ENCODE data around the gene UTP3.
"Not testable (repeated sequence)": the region's sequence is repeated elsewhere in the genome, so short reads cannot be mapped to it uniquely, and the experiment has no call there.

The UTP3 gene

GRCh38 chr4:70718811-70719604 lies 30.7 kb downstream of the UTP3 start:
- DNase-seq = no peak

- DNase-seq = no peak
Measured at GRCh38 chr4:70721747-70722146, 33.4 kb downstream of the UTP3 start, which contains the start of gene RUFY3. Gene RUFY3, plus strand, starts transcription at chr4:70721964. Its CDS starts 610 bp downstream, at chr4:70722574.

GRCh38 chr4:70722199-70722791 lies 34.0 kb downstream of the UTP3 start:
- DNase-seq = peak; percentile 20

DNA sequence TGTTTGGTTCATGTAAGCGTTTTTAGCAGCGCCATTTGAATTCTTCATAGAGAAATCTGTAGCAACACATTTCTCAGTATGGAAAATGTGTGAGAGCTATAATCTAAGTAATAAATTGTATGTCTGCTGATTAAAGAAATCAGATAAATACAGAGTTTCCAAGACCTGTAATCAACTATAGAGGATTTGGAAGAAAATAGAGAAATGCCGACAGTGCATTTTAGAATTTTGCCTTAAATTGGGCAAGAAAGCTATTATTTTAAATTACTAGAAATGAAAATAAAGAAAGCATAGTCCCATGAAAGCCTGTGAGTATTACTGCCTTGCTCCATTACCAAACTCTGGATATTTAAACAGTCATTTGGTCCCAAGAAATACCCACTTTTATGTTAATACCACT lies 36.1 kb downstream of the UTP3 start:
- DNase-seq = no peak

DNA sequence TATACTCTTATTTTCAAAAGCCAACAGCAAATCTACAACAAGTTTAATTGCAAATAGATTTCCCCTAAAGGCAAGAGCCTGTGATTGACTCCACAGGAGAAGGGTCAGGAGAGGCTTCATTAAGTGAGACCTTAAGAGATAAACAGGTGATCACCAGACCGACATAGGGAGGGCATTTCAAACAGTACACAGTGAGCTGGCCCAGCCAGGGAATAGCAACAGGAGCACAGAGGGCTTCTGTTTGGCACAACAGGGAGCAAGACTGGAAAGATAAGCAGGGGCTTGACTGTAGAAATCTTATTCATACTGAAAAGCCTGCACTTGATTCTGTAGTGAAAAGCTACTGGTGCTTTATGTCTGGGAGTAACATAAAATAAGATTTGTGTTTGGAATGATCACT lies 37.3 kb downstream of the UTP3 start:
- no peak for DNase-seq

DNA sequence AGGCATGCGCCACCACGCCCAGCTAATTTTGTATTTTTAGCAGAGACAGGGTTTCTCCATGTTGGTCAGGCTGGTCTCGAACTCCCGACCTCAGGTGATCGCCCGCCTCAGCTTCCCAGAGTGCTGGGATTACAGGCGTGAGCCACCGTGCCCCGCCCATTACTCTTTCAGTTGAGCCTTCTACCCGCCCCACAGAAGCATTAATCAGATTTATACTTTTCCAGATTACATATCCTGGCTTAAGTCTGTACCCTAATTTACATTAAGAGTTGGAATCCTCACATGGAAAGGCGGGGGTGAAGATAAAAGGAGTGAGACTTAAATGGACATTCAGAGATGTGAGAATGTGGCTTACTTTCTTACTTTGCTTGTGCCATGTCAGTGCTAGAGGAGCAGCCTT lies 38.2 kb downstream of the UTP3 start:
- not testable (repeated sequence) for DNase-seq

GRCh38 chr4:70728091-70728490 lies 39.8 kb downstream of the UTP3 start:
- no peak for DNase-seq

DNA sequence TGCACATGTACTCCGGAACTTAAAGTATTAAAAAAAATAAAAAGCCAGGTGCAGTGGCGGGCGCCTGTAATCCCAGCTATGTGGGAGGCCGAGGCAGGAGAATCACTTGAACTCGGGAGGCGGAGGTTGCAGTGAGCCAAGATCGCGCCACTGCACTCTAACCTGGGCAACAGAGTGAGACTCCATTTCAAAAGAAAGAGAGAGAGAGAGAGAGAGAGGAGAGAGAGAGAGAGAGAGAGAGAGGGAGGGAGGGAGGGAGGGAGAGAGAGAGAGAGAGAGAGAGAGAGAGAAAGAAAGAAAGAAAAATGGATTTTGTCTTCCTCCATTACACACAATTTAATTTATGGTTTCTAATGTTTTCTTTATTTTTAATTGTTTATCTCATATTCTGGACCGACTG lies 44.5 kb downstream of the UTP3 start:
- DNase-seq = not testable (repeated sequence)

GRCh38 chr4:70734168-70734954 lies 46.0 kb downstream of the UTP3 start:
- DNase-seq = no peak

GRCh38 chr4:70734971-70735370 lies 46.6 kb downstream of the UTP3 start:
- DNase-seq = no peak

GRCh38 chr4:70735915-70736314 lies 47.6 kb downstream of the UTP3 start:
- DNase-seq = peak; percentile 21

GRCh38 chr4:70737006-70737405 lies 48.7 kb downstream of the UTP3 start:
- DNase-seq = no peak

GRCh38 chr4:70737409-70737808 lies 49.1 kb downstream of the UTP3 start:
- no peak for DNase-seq

- no peak for DNase-seq
Measured at GRCh38 chr4:70739496-70740337, 51.4 kb downstream of the UTP3 start.

Measured in stimulated activated CD4-positive, alpha-beta T cell treated with anti-CD3 and anti-CD28 coated beads, Interleukin-4, amount 100 ng/mL, for 1 hour (primary cell).